ENCODE results near the gene CRELD1.

DNA sequence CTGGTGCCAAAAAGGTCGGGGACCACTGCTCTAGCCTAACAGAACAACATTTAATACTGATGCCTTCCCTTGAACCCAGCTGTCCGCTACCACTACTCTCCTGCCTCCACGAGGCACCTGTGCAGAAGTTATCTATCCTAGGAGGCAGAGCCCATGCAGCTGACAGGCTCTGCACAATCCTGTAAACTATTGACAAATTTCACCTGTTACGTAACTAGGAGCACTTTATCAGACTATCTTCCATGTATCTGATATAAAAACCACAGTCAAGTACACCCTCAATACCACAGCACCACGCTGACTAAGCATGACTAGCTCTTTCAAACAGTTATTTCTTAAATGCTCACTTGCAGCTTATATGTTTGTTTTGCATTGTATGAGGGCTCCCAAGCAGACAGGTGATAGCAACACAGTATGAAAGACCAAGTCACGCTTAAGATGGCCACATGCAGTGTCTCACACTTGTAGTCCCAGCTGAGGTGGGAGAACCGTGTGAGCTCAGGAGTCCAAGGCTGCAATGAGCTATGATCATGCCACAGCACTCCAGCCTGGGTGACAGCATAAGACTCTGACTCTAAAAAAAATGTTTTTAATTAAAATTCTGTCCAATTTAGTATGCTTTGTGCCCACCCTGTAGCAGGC, 21.2 kb upstream of the CRELD1 start:
- TF ChIP-seq, protein P1, sequence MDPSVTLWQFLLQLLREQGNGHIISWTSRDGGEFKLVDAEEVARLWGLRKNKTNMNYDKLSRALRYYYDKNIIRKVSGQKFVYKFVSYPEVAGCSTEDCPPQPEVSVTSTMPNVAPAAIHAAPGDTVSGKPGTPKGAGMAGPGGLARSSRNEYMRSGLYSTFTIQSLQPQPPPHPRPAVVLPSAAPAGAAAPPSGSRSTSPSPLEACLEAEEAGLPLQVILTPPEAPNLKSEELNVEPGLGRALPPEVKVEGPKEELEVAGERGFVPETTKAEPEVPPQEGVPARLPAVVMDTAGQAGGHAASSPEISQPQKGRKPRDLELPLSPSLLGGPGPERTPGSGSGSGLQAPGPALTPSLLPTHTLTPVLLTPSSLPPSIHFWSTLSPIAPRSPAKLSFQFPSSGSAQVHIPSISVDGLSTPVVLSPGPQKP (IDR thresholded peaks at IDR 0.05; ENCODE audit: borderline replicate concordance, low read depth, low read length): no peak
- TF ChIP-seq, protein P2, sequence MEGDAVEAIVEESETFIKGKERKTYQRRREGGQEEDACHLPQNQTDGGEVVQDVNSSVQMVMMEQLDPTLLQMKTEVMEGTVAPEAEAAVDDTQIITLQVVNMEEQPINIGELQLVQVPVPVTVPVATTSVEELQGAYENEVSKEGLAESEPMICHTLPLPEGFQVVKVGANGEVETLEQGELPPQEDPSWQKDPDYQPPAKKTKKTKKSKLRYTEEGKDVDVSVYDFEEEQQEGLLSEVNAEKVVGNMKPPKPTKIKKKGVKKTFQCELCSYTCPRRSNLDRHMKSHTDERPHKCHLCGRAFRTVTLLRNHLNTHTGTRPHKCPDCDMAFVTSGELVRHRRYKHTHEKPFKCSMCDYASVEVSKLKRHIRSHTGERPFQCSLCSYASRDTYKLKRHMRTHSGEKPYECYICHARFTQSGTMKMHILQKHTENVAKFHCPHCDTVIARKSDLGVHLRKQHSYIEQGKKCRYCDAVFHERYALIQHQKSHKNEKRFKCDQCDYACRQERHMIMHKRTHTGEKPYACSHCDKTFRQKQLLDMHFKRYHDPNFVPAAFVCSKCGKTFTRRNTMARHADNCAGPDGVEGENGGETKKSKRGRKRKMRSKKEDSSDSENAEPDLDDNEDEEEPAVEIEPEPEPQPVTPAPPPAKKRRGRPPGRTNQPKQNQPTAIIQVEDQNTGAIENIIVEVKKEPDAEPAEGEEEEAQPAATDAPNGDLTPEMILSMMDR (conservative IDR thresholded peaks at IDR 0.05; ENCODE audit: low read depth, low read length): no peak
- 0 out of 2 replicates have a peak, but pooled peaks have one; percentile 18 for TF ChIP-seq BHLHE40 (IDR thresholded peaks at IDR 0.05; ENCODE audit: low read depth, low read length)
- no peak for TF ChIP-seq RFX5 (IDR thresholded peaks at IDR 0.05; ENCODE audit: low read depth, low read length)
- peak; percentile 89 for TF ChIP-seq CEBPB (IDR thresholded peaks at IDR 0.05; ENCODE audit: low read depth, low read length)

All from IMR-90 (cell line).